SK-N-SH (cell line): ENCODE results near the gene ADAR. TPM values are rescaled to one million over a fixed set of nuclear protein-coding genes. Genes with fewer than 3 reads are reported as not detected.

Experiments used
- CTCF ChIA-PET: fragments of 300-600, 350-600 bp; formaldehyde crosslinking; extraction: SDS; loops from one replicate; lab custom pipeline; 2021; lab: Yijun Ruan, JAX
- POLR2A ChIA-PET: fragments of 350-600 bp; sonication (Branson Sonifier 250); formaldehyde crosslinking; extraction: SDS; loops from one replicate; lab custom pipeline; 2020; ENCODE audit warnings: antibody characterized with exemption, inconsistent platforms; lab: Yijun Ruan, JAX
- DNase-seq: peaks from one replicate; pipeline ENCODE4 v3.0.0; 2012
- H2AFZ ChIP-seq: fragments of 200-600 bp; sonication (generic); 2 replicates; pipeline ENCODE4 v1.8.1; 2016; ENCODE audit warnings: antibody characterized with exemption, mild to moderate bottlenecking, low read depth
- H3F3A ChIP-seq: fragments of 200-600 bp; sonication (generic); replicated peaks from 2 replicates; pipeline ENCODE3; 2016; ENCODE audit warnings: antibody characterized with exemption, mild to moderate bottlenecking; ENCODE audit not compliant: insufficient read depth
- H3K27ac ChIP-seq, 2 experiments: fragments of 200-500 bp in 1 of 2; fragments of 200-600 bp in 1 of 2; sonication (Bioruptor generic) in 1 of 2; sonication (generic), shearing (Covaris generic) in 1 of 2; 2 replicates each; pipeline versions ENCODE4 v1.5.1 to v1.6.1; 2014 to 2016; ENCODE audit warnings: low read depth in 2 of 2, inconsistent platforms in 1 of 2, low read length in 1 of 2, mild to moderate bottlenecking in 1 of 2, mixed read lengths in 1 of 2
- H3K27me3 ChIP-seq: fragments of 200-600 bp; sonication (generic), shearing (Covaris generic); 2 replicates; pipeline ENCODE4 v1.6.1; 2016; ENCODE audit warnings: mixed run types; ENCODE audit not compliant: insufficient read depth
- H3K36me3 ChIP-seq, 2 experiments: fragments of 200-500 bp in 1 of 2; fragments of 200-600 bp in 1 of 2; sonication (Bioruptor generic) in 1 of 2; sonication (generic) in 1 of 2; replicated peaks in 1 of 2; 2 replicates each; pipeline versions ENCODE3 to v1.5.1; 2014 to 2016; ENCODE audit warnings: low read length in 1 of 2, mild to moderate bottlenecking in 1 of 2; ENCODE audit not compliant: insufficient read depth in 2 of 2, control insufficient read depth in 1 of 2
- H3K4me1 ChIP-seq, 2 experiments: fragments of 200-500 bp in 1 of 2; fragments of 200-600 bp in 1 of 2; sonication (Bioruptor generic) in 1 of 2; sonication (generic), shearing (Covaris generic) in 1 of 2; 2 replicates each; pipeline versions ENCODE4 v1.5.1 to v1.6.1; 2014 to 2016; ENCODE audit warnings: low read depth in 1 of 2, low read length in 1 of 2, mixed run types in 1 of 2; ENCODE audit not compliant: insufficient read depth in 2 of 2, control insufficient read depth in 1 of 2
- H3K4me2 ChIP-seq: fragments of 200-600 bp; sonication (generic), shearing (Covaris generic); 2 replicates; pipeline ENCODE4 v1.6.1; 2017; ENCODE audit warnings: mixed run types
- H3K4me3 ChIP-seq, 2 experiments: fragments of 200-500 bp in 1 of 2; fragments of 200-600 bp in 1 of 2; sonication (Bioruptor generic) in 1 of 2; sonication (generic), shearing (Covaris generic) in 1 of 2; 2 replicates each; pipeline versions ENCODE4 v1.5.1 to v1.8.1; 2014 to 2016; ENCODE audit warnings: low read depth in 2 of 2, inconsistent platforms in 1 of 2, low read length in 1 of 2, mild to moderate bottlenecking in 1 of 2, mixed read lengths in 1 of 2, moderate library complexity in 1 of 2
- H3K79me2 ChIP-seq: fragments of 200-600 bp; sonication (generic); 2 replicates; pipeline ENCODE4 v1.8.1; 2017; ENCODE audit warnings: mild to moderate bottlenecking; ENCODE audit not compliant: insufficient read depth
- H3K9ac ChIP-seq: fragments of 200-600 bp; sonication (generic); 2 replicates; pipeline ENCODE4 v1.6.1; 2017; ENCODE audit warnings: mixed run types
- H3K9me2 ChIP-seq: fragments of 200-600 bp; sonication (generic); 2 replicates; pipeline ENCODE4 v1.6.1; 2017; ENCODE audit warnings: mixed run types
- H3K9me3 ChIP-seq: fragments of 200-600 bp; sonication (generic); 2 replicates; pipeline ENCODE4 v1.6.1; 2017; ENCODE audit warnings: mixed run types, mild to moderate bottlenecking, moderate library complexity
- H4K20me1 ChIP-seq: fragments of 200-600 bp; sonication (generic); 2 replicates; pipeline ENCODE4 v1.6.1; 2017; ENCODE audit warnings: mild to moderate bottlenecking, mixed run types; ENCODE audit not compliant: insufficient read depth
- CHD2 ChIP-seq: fragments of 150-350 bp; IDR thresholded peaks from 2 replicates; pipeline ENCODE4 v1.6.1; 2018; ENCODE audit warnings: low read length; ENCODE audit not compliant: partially characterized antibody
- EP300 ChIP-seq, 2 experiments: IDR thresholded peaks; 2 replicates each; pipeline versions ENCODE4 v1.4.0 to v1.6.1; 2012; ENCODE audit warnings: borderline replicate concordance in 1 of 2, low read depth in 1 of 2, low read length in 1 of 2
- EZH2phosphoT487 ChIP-seq: fragments of 200-600 bp; sonication (generic); IDR thresholded peaks from 2 replicates; pipeline ENCODE4 v1.6.1; 2017; ENCODE audit warnings: low read depth, mixed run types, mild to moderate bottlenecking, antibody characterized with exemption, moderate library complexity, borderline replicate concordance
- GABPA ChIP-seq: IDR thresholded peaks from 2 replicates; pipeline ENCODE4 v1.4.0; 2012; ENCODE audit warnings: low read depth, mild to moderate bottlenecking
- GATA2 ChIP-seq: sonication (generic); formaldehyde crosslinking; IDR thresholded peaks from 2 replicates; pipeline ENCODE4 v1.5.0; 2020; ENCODE audit warnings: mild to moderate bottlenecking, missing genetic modification reagents
- IRF3 ChIP-seq: fragments of 150-350 bp; IDR thresholded peaks from 2 replicates; pipeline ENCODE4 v1.6.1; 2016; ENCODE audit warnings: mild to moderate bottlenecking, low read depth, low read length
- JUND ChIP-seq: IDR thresholded peaks from 2 replicates; pipeline ENCODE4 v1.4.0; 2012
- NFIC ChIP-seq: IDR thresholded peaks from 2 replicates; pipeline ENCODE4 v1.4.0; 2012; ENCODE audit warnings: borderline replicate concordance
- NRF1 ChIP-seq: IDR thresholded peaks from 2 replicates; pipeline ENCODE4 v1.6.1; 2012; ENCODE audit warnings: low read depth, mild to moderate bottlenecking, low read length
- REST ChIP-seq: IDR thresholded peaks from 2 replicates; pipeline ENCODE4 v1.6.1; 2012; ENCODE audit warnings: mild to moderate bottlenecking, low read depth, low read length, moderate library complexity
- RFX5 ChIP-seq: IDR thresholded peaks from 2 replicates; pipeline ENCODE4 v1.6.1; 2012; ENCODE audit warnings: mild to moderate bottlenecking, improper control_type of control experiment, low read length
- RXRA ChIP-seq: IDR thresholded peaks from 2 replicates; pipeline ENCODE4 v1.4.0; 2012; ENCODE audit warnings: low read depth, mild to moderate bottlenecking, borderline replicate concordance
- TEAD4 ChIP-seq: IDR thresholded peaks from 2 replicates; pipeline ENCODE4 v1.4.0; 2012; ENCODE audit warnings: mild to moderate bottlenecking, borderline replicate concordance; ENCODE audit not compliant: insufficient read depth
- WGBS: methylation state at CpG from one replicate; pipeline ENCODE4 v1.1.6; 2017; ENCODE audit warnings: low lambda C conversion rate; 5-methylcytosine and 5-hydroxymethylcytosine counted together
- polyA plus RNA-seq, 3 experiments: library from polyadenylated mRNA; depleted of rRNA; stranded (reverse); fragments of >200 nt; gene quantifications; 2 replicates each; pipeline ENCODE4 v1.2.3, GENCODE V29; 2012
- TF ChIP-seq, protein P1 (sequence below): IDR thresholded peaks from 2 replicates; pipeline ENCODE4; 2012
- TF ChIP-seq, protein P2 (sequence below): fragments of 200-600 bp; sonication (generic); IDR thresholded peaks from 2 replicates; pipeline ENCODE4 v1.6.1; 2017; ENCODE audit warnings: antibody characterized with exemption, mild to moderate bottlenecking, moderate library complexity

Gene ADAR
- polyA plus RNA-seq, 1 of the 3 experiments (the other 2 are of a cell fraction): 61.1 TPM

DNA sequence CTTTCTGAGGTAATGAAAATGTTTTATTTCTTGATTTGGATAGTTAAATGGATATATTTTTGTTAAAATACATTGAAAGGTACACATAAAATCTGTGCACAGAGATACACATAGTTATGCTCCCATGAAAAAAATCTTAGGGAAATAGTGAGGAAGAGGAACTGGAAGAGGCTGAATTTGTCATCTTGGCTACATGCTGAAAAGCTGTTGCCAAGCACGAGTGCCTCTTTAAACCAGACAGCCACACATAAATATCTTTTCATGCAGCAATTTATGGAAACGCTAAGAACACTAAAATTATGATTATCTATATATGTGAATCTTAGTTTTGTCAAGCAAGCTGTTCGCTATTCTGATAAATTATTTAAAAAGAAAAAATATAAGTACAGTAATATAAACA is 12.8 kb upstream of the ADAR start:
- CTCF ChIA-PET: interaction anchor here (0.6 to 0.8 kb wide), 2 partner anchors 141 to 550 kb away, joined by 3 read pairs; no protein-coding TSS in a partner anchor
- TF ChIP-seq GABPA (no peak), REST (no peak), IRF3 (no peak), RXRA (no peak), EP300 (IDR thresholded peaks at IDR 0.05; ENCODE audit: borderline replicate concordance in 1 of 2, low read depth in 1 of 2, low read length in 1 of 2) (no peak)
- no peak for DNase-seq

GRCh38 chr1:154619181-154619948 is 11.4 kb upstream of the ADAR start:
- ChIA-PET POLR2A (interaction anchor here (1.1 kb wide), 1 partner anchor 7 kb away, joined by 3 read pairs; no protein-coding TSS in a partner anchor), CTCF (no interaction called here)
- Histone ChIP-seq H3K27me3 (no peaks in the 10 kb centered on the region), H3K4me1 (peaks cover 0 to 2% of the 10 kb centered on the region in 2 experiments; a peak in 1 of 4 replicates), H3K9ac (no peak overlapping the region), H3K27ac (no peak overlapping the region), H3K9me3 (no peaks in the 10 kb centered on the region), H3K4me2 (no peak overlapping the region), H3K4me3 (no peak overlapping the region), H3K79me2 (peaks cover 96% of the 10 kb centered on the region), H3F3A (peaks cover 5% of the 10 kb centered on the region), H3K36me3 (peaks cover 13 to 28% of the 10 kb centered on the region in 2 experiments), H4K20me1 (peaks cover 37% of the 10 kb centered on the region), H2AFZ (no peak overlapping the region), H3K9me2 (no peaks in the 10 kb centered on the region)
- no peak for DNase-seq
- 96% methylated on average over 5 of the region's 5 CpGs for WGBS
- TF ChIP-seq NFIC: no peak
- TF ChIP-seq EZH2phosphoT487: no peak
- TF ChIP-seq, protein P1, sequence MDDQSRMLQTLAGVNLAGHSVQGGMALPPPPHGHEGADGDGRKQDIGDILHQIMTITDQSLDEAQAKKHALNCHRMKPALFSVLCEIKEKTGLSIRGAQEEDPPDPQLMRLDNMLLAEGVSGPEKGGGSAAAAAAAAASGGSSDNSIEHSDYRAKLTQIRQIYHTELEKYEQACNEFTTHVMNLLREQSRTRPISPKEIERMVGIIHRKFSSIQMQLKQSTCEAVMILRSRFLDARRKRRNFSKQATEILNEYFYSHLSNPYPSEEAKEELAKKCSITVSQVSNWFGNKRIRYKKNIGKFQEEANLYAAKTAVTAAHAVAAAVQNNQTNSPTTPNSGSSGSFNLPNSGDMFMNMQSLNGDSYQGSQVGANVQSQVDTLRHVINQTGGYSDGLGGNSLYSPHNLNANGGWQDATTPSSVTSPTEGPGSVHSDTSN: no peak
- TF ChIP-seq, protein P2, sequence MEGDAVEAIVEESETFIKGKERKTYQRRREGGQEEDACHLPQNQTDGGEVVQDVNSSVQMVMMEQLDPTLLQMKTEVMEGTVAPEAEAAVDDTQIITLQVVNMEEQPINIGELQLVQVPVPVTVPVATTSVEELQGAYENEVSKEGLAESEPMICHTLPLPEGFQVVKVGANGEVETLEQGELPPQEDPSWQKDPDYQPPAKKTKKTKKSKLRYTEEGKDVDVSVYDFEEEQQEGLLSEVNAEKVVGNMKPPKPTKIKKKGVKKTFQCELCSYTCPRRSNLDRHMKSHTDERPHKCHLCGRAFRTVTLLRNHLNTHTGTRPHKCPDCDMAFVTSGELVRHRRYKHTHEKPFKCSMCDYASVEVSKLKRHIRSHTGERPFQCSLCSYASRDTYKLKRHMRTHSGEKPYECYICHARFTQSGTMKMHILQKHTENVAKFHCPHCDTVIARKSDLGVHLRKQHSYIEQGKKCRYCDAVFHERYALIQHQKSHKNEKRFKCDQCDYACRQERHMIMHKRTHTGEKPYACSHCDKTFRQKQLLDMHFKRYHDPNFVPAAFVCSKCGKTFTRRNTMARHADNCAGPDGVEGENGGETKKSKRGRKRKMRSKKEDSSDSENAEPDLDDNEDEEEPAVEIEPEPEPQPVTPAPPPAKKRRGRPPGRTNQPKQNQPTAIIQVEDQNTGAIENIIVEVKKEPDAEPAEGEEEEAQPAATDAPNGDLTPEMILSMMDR: no peak
- no peak for TF ChIP-seq NRF1
- TF ChIP-seq TEAD4: no peak
- no peak for TF ChIP-seq RFX5
- no peak for TF ChIP-seq CHD2
- no peak for TF ChIP-seq GATA2 (CRISPR knock-in tag)
- TF ChIP-seq JUND: no peak

More for the DNA sequence above, 12.8 kb upstream of the ADAR start:
- Histone ChIP-seq H3K4me1 (peaks cover 0 to 8% of the 10 kb centered on the region in 2 experiments; a peak in 1 of 4 replicates), H2AFZ (no peak overlapping the region), H3K4me3 (no peak overlapping the region), H3K4me2 (no peak overlapping the region), H3K9me2 (no peaks in the 10 kb centered on the region), H3K9me3 (no peaks in the 10 kb centered on the region), H3K27me3 (no peaks in the 10 kb centered on the region), H4K20me1 (peaks cover 36% of the 10 kb centered on the region), H3K36me3 (peaks cover 15 to 29% of the 10 kb centered on the region in 2 experiments), H3K79me2 (peaks cover 96% of the 10 kb centered on the region), H3K9ac (no peak overlapping the region), H3F3A (peaks cover 15% of the 10 kb centered on the region), H3K27ac (no peak overlapping the region)
- WGBS: 91% methylated on average over 3 of the region's 3 CpGs
- POLR2A ChIA-PET: no interaction called here
